Heart left ventricle (tissue), 16 donors: ENCODE results near the gene TCP10L. TPM values are rescaled to one million over a fixed set of nuclear protein-coding genes. Genes with fewer than 3 reads are reported as not detected.
"Not testable (repeated sequence)": the region's sequence is repeated elsewhere in the genome, so short reads cannot be mapped to it uniquely, and the experiment has no call there.

ENCODE experiments used
- ATAC-seq, 4 donors: fragments of 200-7000 bp; cut with Tn5 transposase; one replicate each; pipeline ENCODE4 v1.9.1; 2020 to 2022; ENCODE audit warnings: moderate library complexity in 4 of 4, mild to moderate bottlenecking in 3 of 4, moderate number of reproducible peaks in 1 of 4
- DNase-seq, 5 donors: peaks; one replicate each; pipeline ENCODE4 v3.0.0-alpha.2; 2020
- H3K27ac ChIP-seq, 12 donors: fragments of 200-600 bp; sonication (generic) in 4 of 12; one replicate each; pipeline versions ENCODE4 v1.5.0 to v1.8.0; 2016 to 2022; ENCODE audit warnings: mild to moderate bottlenecking in 2 of 12
- H3K27me3 ChIP-seq, 9 donors: fragments of 200-600 bp; sonication (generic) in 2 of 9; one replicate each; pipeline versions ENCODE4 v1.5.1 to v1.8.0; 2016 to 2022; ENCODE audit warnings: mild to moderate bottlenecking in 3 of 9
- H3K36me3 ChIP-seq, 9 donors: fragments of 200-600 bp; sonication (generic) in 2 of 9; one replicate each; pipeline versions ENCODE4 v1.5.0 to v1.8.0; 2018 to 2022; ENCODE audit warnings: mild to moderate bottlenecking in 2 of 9
- H3K4me1 ChIP-seq, 12 donors: fragments of 200-600 bp; sonication (generic) in 4 of 12; one replicate each; pipeline versions ENCODE4 v1.5.0 to v1.8.0; 2016 to 2022; ENCODE audit warnings: mild to moderate bottlenecking in 3 of 12
- H3K4me3 ChIP-seq, 12 donors: fragments of 200-600 bp; sonication (generic) in 4 of 12; one replicate each; pipeline versions ENCODE4 v1.5.0 to v1.8.0; 2017 to 2022; ENCODE audit warnings: mild to moderate bottlenecking in 9 of 12, moderate library complexity in 4 of 12
- H3K9me3 ChIP-seq, 12 donors: fragments of 200-600 bp; sonication (generic) in 4 of 12; one replicate each; pipeline versions ENCODE4 v1.5.0 to v1.8.0; 2016 to 2022; ENCODE audit warnings: mild to moderate bottlenecking in 1 of 12
- POLR2A ChIP-seq, 2 donors: fragments of 450-650 bp; IDR thresholded peaks; one replicate each; pipeline ENCODE4 v1.6.1; 2017; ENCODE audit warnings: antibody characterized with exemption in 2 of 2, mild to moderate bottlenecking in 2 of 2, moderate library complexity in 2 of 2
- WGBS, 4 donors: extraction: QIAGEN DNeasy Blood & Tissue Kit in 2 of 4; methylation state at CpG; one replicate each; pipeline versions ENCODE4 v1.1.5 to v1.1.7; 2013 to 2018; 5-methylcytosine and 5-hydroxymethylcytosine counted together
- intact Hi-C, 10 donors: fragments of 100-400 bp; cut with DNase I; formaldehyde crosslinking; loops; one replicate each; pipeline versions ENCODE4 v1.11.1 to v1.14.2; 2022
- polyA plus RNA-seq, 2 donors: library from polyadenylated mRNA; stranded (reverse); fragments of 200-250 nt; gene quantifications; one replicate each; pipeline ENCODE4 v1.2.3, GENCODE V29; 2013
- total RNA-seq, 9 donors: library from RNA; depleted of rRNA in 2 of 9; stranded (reverse); fragments of >200 nt in 2 of 9; fragmentation: NEBNext Ultra II Directional in 3 of 9; extraction: Animal tissue kit (Norgen Biotek cat#: 25700) in 3 of 9; gene quantifications; one replicate each; pipeline versions ENCODE4 v1.1.0 to v1.2.4, GENCODE V29; 2016 to 2023
- TF ChIP-seq, protein P1 (sequence below), 12 donors: fragments of 200-600 bp; sonication (generic) in 4 of 12; IDR thresholded peaks; one replicate each; pipeline versions ENCODE4 v1.5.0 to v1.8.0; 2018 to 2022; ENCODE audit warnings: antibody characterized with exemption in 12 of 12, mild to moderate bottlenecking in 5 of 12
- donor health status: ischemic (EF 13 %, LVEDD 7.1; RV severe dilation, severe dysfunction).
- donor health status: healthy with polysubstance abuse.
- donor health status: DM: no; HTN: yes; CAD: no.
- donor health status: DM: no; HTN: no; CAD: no.
- donor health status: ischemic (EF 25% LVEDD 6.9; RV normal size, moderate dysfunction).
- donor health status: ischemic (EF 25% LVEDD 5.7; RV mildly dilated, moderate dysfunction).
- donor health status: healthy.
- donor health status: DM: yes; HTN: yes; CAD: no.
- donor health status: ischemic (EF 35%, LVEDD 5.7; RV mildly dilated, moderate dysfunction).
- donor health status: nonischemic (EF 11% LVEDD 7.7; RV severe dilation, severe dysfunction).
- donor health status: DM: yes; HTN: yes; CAD: no.
- donor health status: PGD.
- donor health status: ischemic (EF 29% LVEDD 5.4; RV normal size, mild dysfunction).
- donor health status: nonischemic (EF 23%, LVEDD 6.1; RV moderate dilation, normal function).

Gene TCP10L
- total and polyA plus RNA-seq, 11 donors, result 0.80 to 3.9 (median 2.2) TPM

GRCh38 chr21:32612999-32613337 lies 27.6 kb upstream of the TCP10L start:
- H3K27me3 ChIP-seq, result no peaks in the 10 kb centered on the region
- ATAC-seq, result peak in 2 of 4 donors; percentile 33 to 39
- peak overlapping the region; percentile 80 to 98 (median 93) for H3K27ac ChIP-seq
- no peaks in the 10 kb centered on the region for H3K9me3 ChIP-seq
- peak overlapping the region; percentile 68 to 99 (median 86) for H3K4me3 ChIP-seq
- TF ChIP-seq POLR2A (IDR thresholded peaks at IDR 0.05), result no peak
- 0 to 11% (median 3%) methylated on average over 7 to 15 of the region's 15 CpGs for WGBS, 4 donors
- H3K36me3 ChIP-seq, result peaks cover 0 to 24% (median 19%) of the 10 kb centered on the region in 9 donors
- DNase-seq, result no peak
- intact Hi-C loops, result loop anchor here in 1 of 10 donors (5.0 kb wide), 1 partner anchor 201 kb away; the partner anchor contains the start of gene EVA1C
- peaks cover 0 to 27% (median 16%) of the 10 kb centered on the region in 12 donors for H3K4me1 ChIP-seq

DNA sequence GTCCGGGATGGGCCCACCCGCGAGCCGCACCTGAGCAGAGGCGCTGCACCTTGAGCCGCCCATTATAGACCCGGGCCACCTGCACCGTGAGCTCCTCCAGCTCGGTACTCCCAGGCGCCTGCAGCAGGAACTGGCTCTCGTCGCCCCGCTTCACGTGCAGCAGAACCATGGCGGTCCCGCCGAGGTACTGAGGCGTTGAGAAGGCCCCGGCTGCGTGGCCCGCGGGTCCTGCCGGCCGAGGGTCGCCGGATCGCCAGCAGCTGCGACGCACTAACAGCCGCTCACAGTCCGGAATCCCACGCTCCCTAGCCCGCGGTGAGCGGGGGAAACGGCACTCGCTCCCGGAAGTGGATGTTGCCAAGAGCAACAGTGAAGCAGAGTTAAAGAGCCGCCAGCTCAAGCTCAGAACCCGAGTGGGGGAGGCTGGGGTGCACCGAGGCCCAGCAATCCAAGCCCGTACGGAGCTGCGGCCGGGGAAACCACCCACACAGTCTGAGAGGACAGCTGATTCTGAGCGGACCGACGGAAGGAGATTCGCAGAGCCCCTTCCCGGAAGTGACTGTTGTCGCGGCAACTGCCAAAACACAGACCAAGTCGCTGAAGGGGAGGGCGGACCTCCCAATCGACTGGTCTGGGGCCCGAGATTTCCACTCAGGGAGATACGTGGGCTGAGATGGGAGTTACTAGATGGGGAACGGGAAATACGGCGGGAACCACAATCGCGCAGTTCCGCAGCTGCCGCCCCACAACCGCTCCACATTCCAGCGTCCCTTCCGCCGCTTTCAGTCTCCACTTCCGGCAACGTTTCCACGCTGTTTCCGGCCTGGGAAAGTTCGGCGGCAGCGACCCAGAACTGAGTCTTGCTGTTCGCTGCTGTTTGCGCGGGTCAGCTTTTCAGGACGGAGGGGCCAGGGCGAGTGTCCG lies 27.0 kb upstream of the TCP10L start, which contains the start of gene CFAP298:
CFAP298 (minus strand) TSS at position 303 of the 924 bp plus-strand sequence; CDS start at position 169, 134 bp downstream.
- Histone ChIP-seq H3K27me3 (no peaks in the 10 kb centered on the region), H3K36me3 (peaks cover 0 to 30% (median 25%) of the 10 kb centered on the region in 9 donors), H3K4me3 (peak within 1 kb of the TSS; percentile 68 to 99 (median 86)), H3K27ac (peak within 1 kb of the TSS; percentile 80 to 98 (median 93)), H3K4me1 (peaks cover 0 to 27% (median 16%) of the 10 kb centered on the region in 12 donors), H3K9me3 (no peaks in the 10 kb centered on the region)
- ATAC-seq (peak; percentile 93 to 97 (median 95)), DNase-seq (peak; percentile 89 to 92 (median 89))
- intact Hi-C loops, result loop anchor here in 1 of 10 donors (5.0 kb wide), 1 partner anchor 200 kb away; the partner anchor contains the start of gene EVA1C
- TF ChIP-seq, protein P1, sequence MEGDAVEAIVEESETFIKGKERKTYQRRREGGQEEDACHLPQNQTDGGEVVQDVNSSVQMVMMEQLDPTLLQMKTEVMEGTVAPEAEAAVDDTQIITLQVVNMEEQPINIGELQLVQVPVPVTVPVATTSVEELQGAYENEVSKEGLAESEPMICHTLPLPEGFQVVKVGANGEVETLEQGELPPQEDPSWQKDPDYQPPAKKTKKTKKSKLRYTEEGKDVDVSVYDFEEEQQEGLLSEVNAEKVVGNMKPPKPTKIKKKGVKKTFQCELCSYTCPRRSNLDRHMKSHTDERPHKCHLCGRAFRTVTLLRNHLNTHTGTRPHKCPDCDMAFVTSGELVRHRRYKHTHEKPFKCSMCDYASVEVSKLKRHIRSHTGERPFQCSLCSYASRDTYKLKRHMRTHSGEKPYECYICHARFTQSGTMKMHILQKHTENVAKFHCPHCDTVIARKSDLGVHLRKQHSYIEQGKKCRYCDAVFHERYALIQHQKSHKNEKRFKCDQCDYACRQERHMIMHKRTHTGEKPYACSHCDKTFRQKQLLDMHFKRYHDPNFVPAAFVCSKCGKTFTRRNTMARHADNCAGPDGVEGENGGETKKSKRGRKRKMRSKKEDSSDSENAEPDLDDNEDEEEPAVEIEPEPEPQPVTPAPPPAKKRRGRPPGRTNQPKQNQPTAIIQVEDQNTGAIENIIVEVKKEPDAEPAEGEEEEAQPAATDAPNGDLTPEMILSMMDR (IDR thresholded peaks at IDR 0.05), result no peak
- no peak for TF ChIP-seq POLR2A (IDR thresholded peaks at IDR 0.05)
- 0% methylated on average over 46 to 81 of the region's 81 CpGs for WGBS, 4 donors

DNA sequence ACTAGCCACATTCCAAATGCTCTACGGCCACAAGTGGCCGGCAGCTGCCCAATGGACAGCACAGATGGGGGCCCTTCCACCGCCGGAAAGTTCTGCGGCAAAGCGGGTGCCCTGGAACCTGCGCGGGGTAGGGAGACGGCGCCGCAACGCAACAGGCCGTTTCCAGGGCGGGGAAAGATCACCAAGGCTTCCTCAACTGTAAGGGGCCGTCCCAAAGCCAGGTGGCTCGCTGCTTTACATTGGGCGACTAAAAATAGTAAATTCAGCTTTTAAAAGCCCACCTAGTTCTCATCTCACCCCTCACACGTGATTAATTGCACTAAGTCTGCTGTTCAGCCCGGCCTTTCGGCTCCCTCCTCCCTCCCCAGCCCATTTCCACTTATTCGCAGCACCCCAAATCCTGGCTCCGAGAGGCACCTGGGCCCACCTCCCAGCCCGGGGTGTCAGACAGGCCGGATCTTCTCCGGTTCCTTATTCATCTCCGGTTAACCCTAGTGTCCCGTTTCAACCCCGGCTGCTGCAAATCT lies 26.2 kb upstream of the TCP10L start:
- H3K27me3 ChIP-seq, result no peaks in the 10 kb centered on the region
- ATAC-seq, result peak in 3 of 4 donors; percentile 6 to 37 (median 9)
- H3K4me1 ChIP-seq, result peaks cover 0 to 27% (median 16%) of the 10 kb centered on the region in 12 donors
- H3K9me3 ChIP-seq, result no peaks in the 10 kb centered on the region
- TF ChIP-seq, protein P1 (IDR thresholded peaks at IDR 0.05), result no peak
- TF ChIP-seq POLR2A (IDR thresholded peaks at IDR 0.05), result no peak
- H3K4me3 ChIP-seq, result peak overlapping the region; percentile 68 to 99 (median 86)
- intact Hi-C loops, result loop anchor here in 1 of 10 donors (5.0 kb wide), 1 partner anchor 199 kb away; the partner anchor contains the start of gene EVA1C
- peaks cover 0 to 38% (median 33%) of the 10 kb centered on the region in 9 donors for H3K36me3 ChIP-seq
- peak overlapping the region; percentile 80 to 98 (median 93) for H3K27ac ChIP-seq
- DNase-seq, result no peak
- 0 to 1% (median 0%) methylated on average over 28 of the region's 28 CpGs for WGBS, 4 donors

DNA sequence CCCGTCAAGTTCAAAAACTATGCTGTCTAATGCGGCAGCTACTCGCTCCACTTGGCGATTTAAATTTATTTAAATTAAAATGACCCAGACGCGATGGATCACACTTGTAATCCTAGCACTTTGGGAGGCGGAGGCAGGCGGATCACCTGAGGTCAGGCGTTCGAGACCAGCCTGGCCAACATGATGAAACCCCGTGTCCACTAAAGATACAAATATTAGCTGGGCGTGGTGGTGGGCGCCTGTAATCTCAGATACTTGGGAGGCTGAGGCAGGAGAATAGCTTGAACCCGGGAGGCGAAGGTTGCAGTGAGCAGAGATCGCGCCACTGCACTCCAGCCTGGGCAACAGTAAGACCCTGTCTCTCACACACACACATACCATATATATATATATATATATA lies 25.6 kb upstream of the TCP10L start:
- 80 to 85% (median 83%) methylated on average over 17 of the region's 17 CpGs for WGBS, 4 donors
- intact Hi-C loops, result loop anchor here in 1 of 10 donors (5.0 kb wide), 1 partner anchor 199 kb away; the partner anchor contains the start of gene EVA1C
- not testable (repeated sequence) for H3K27me3 ChIP-seq, DNase-seq, H3K9me3 ChIP-seq, ATAC-seq
- Histone ChIP-seq H3K4me1 (peaks cover 0 to 27% (median 16%) of the 10 kb centered on the region in 12 donors), H3K4me3 (peak overlapping the region in 11 of 12 donors; percentile 68 to 99 (median 87)), H3K27ac (peak overlapping the region in 3 of 12 donors; percentile 91 to 98 (median 92)), H3K36me3 (peaks cover 0 to 44% (median 39%) of the 10 kb centered on the region in 9 donors)
